D721Med (cell line): Measurements from ENCODE around the gene CHP1.

Experiments
- DNase-seq: peaks from one replicate; pipeline ENCODE4 v3.0.0; 2011; ENCODE audit warnings: low spot score; ENCODE audit not compliant: insufficient read length
- FAIRE-seq: peaks from 2 replicates; lab custom pipeline; 2011; peaks lifted over from hg19 to GRCh38; lab: Jason Lieb, UNC
- TF ChIP-seq, protein P1 (sequence below): IDR thresholded peaks from 2 replicates; pipeline ENCODE4 v1.5.1; 2012; ENCODE audit warnings: mild to moderate bottlenecking, control low read depth; ENCODE audit not compliant: insufficient read depth; ENCODE audit errors: missing control alignments

CHP1 gene

DNA sequence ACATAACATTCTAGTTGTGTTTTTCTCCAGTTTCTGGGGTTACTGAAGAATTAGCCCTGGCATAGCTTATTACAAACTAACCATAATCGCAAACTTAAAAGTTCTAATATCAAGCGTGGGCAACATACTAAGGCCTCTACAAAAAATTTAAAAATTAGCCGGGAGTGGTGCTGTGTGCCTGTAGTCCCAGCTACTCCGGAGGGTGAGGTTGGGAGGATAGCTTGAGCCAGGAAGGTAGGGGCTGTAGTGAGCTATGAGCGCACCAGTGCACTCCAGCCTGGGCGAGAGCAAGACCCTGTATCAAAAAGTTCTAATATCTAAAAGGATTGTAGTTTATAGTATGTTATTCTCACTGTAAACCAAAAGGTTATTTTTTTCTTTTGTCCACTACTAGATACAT lies 100.2 kb downstream of the CHP1 start:
- no peak for FAIRE-seq
- DNase-seq: no peak
- TF ChIP-seq, protein P1, sequence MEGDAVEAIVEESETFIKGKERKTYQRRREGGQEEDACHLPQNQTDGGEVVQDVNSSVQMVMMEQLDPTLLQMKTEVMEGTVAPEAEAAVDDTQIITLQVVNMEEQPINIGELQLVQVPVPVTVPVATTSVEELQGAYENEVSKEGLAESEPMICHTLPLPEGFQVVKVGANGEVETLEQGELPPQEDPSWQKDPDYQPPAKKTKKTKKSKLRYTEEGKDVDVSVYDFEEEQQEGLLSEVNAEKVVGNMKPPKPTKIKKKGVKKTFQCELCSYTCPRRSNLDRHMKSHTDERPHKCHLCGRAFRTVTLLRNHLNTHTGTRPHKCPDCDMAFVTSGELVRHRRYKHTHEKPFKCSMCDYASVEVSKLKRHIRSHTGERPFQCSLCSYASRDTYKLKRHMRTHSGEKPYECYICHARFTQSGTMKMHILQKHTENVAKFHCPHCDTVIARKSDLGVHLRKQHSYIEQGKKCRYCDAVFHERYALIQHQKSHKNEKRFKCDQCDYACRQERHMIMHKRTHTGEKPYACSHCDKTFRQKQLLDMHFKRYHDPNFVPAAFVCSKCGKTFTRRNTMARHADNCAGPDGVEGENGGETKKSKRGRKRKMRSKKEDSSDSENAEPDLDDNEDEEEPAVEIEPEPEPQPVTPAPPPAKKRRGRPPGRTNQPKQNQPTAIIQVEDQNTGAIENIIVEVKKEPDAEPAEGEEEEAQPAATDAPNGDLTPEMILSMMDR: no peak
